Activated CD8-positive, alpha-beta memory T cell treated with anti-CD3 and anti-CD28 coated beads, Interleukin-2, amount 10 ng/mL, durations not matched to agents 7 days and 5 days (primary cell): ENCODE measurements around the gene MRPS11. TPM values are rescaled to one million over a fixed set of nuclear protein-coding genes. Genes with fewer than 3 reads are reported as not detected.
A peak's percentile ranks its signal among the peaks of the same experiment; 100 is the strongest.
"Not testable (repeated sequence)": the region's sequence is repeated elsewhere in the genome, so short reads cannot be mapped to it uniquely, and the experiment has no call there.

ENCODE experiments used
- ATAC-seq: fragments of 150-1000 bp; cut with Tn5 transposase; one replicate; pipeline ENCODE4 v1.10.0; 2021; ENCODE audit warnings: moderate library complexity
- CTCF ChIA-PET: fragments of 350-600 bp; sonication (Branson Sonifier 250); formaldehyde crosslinking; loops from one replicate; lab custom pipeline; 2021; ENCODE audit warnings: antibody characterized with exemption; lab: Charles Lee
- DNase-seq: peaks from one replicate; pipeline ENCODE4 v3.0.0-alpha.2; 2020
- H3K27ac Mint-ChIP-seq: one replicate; pipeline ENCODE4 v1.8.0; 2021; ENCODE audit warnings: mild to moderate bottlenecking, mixed read lengths
- H3K27me3 Mint-ChIP-seq: one replicate; pipeline ENCODE4 v1.8.0; 2021; ENCODE audit warnings: mixed read lengths
- H3K36me3 Mint-ChIP-seq: one replicate; pipeline ENCODE4 v1.8.0; 2021; ENCODE audit warnings: mild to moderate bottlenecking, mixed read lengths
- H3K4me1 Mint-ChIP-seq: one replicate; pipeline ENCODE4 v1.8.0; 2021; ENCODE audit warnings: mixed read lengths
- H3K4me3 Mint-ChIP-seq: one replicate; pipeline ENCODE4 v1.8.0; 2021; ENCODE audit warnings: mild to moderate bottlenecking, moderate library complexity, mixed read lengths
- H3K9me3 Mint-ChIP-seq: one replicate; pipeline ENCODE4 v1.8.0; 2022; ENCODE audit warnings: low read depth, mixed read lengths
- total RNA-seq, 2 experiments: library from RNA; stranded (reverse); gene quantifications; one replicate each; pipeline ENCODE4 v1.2.3, GENCODE V29; 2021

MRPS11 gene
- total RNA-seq, 2 experiments from 2014 or later: 59.7 to 67.7 TPM

- H3K4me1 Mint-ChIP-seq: peaks cover 34% of the 10 kb centered on the region
- CTCF ChIA-PET: interaction anchor here (0.6 to 1.7 kb wide), 3 partner anchors 24 to 257 kb away, joined by 3 to 4 read pairs (median 4); no protein-coding TSS in a partner anchor
- H3K4me3 Mint-ChIP-seq: peak overlapping the region; percentile 91
- peak; percentile 21 for DNase-seq
- H3K27ac Mint-ChIP-seq: peak overlapping the region; percentile 95
- H3K9me3 Mint-ChIP-seq, H3K27me3 Mint-ChIP-seq, ATAC-seq: not testable (repeated sequence)
- peaks cover 15% of the 10 kb centered on the region for H3K36me3 Mint-ChIP-seq
Observed at GRCh38 chr15:88468721-88469120, 1.2 kb downstream of the MRPS11 start.

GRCh38 chr15:88469321-88469720 is 1.8 kb downstream of the MRPS11 start:
- H3K4me3 Mint-ChIP-seq: no peak overlapping the region
- CTCF ChIA-PET: interaction anchor here (0.6 to 1.2 kb wide), 3 partner anchors 19 to 257 kb away, joined by 3 to 5 read pairs (median 4); no protein-coding TSS in a partner anchor

GRCh38 chr15:88470625-88471372 is 3.3 kb downstream of the MRPS11 start:
- peaks cover 7% of the 10 kb centered on the region for H3K36me3 Mint-ChIP-seq
- no peak overlapping the region for H3K4me3 Mint-ChIP-seq
- CTCF ChIA-PET: interaction anchor here (0.7 to 1.0 kb wide), 2 partner anchors 16 to 194 kb away, joined by 3 read pairs; no protein-coding TSS in a partner anchor

More at GRCh38 chr15:88469321-88469720, 1.8 kb downstream of the MRPS11 start:
- peaks cover 34% of the 10 kb centered on the region for H3K4me1 Mint-ChIP-seq
- no peak for DNase-seq
- H3K36me3 Mint-ChIP-seq: peaks cover 13% of the 10 kb centered on the region
- no peaks in the 10 kb centered on the region for H3K9me3 Mint-ChIP-seq
- no peak overlapping the region for H3K27ac Mint-ChIP-seq
- no peak for ATAC-seq
- H3K27me3 Mint-ChIP-seq: no peaks in the 10 kb centered on the region

GRCh38 chr15:88472225-88472624 is 4.7 kb downstream of the MRPS11 start:
- Mint-ChIP-seq H3K4me1 (peaks cover 13% of the 10 kb centered on the region), H3K9me3 (no peaks in the 10 kb centered on the region), H3K27me3 (no peaks in the 10 kb centered on the region), H3K27ac (no peak overlapping the region), H3K4me3 (no peak overlapping the region), H3K36me3 (peaks cover 15% of the 10 kb centered on the region)
- CTCF ChIA-PET: no interaction called here
- no peak for ATAC-seq
- no peak for DNase-seq

More at GRCh38 chr15:88470625-88471372, 3.3 kb downstream of the MRPS11 start:
- no peak for DNase-seq
- Mint-ChIP-seq H3K27me3 (no peaks in the 10 kb centered on the region), H3K4me1 (peaks cover 24% of the 10 kb centered on the region), H3K27ac (no peak overlapping the region), H3K9me3 (no peaks in the 10 kb centered on the region)
- no peak for ATAC-seq

- CTCF ChIA-PET, H3K27ac Mint-ChIP-seq, H3K4me1 Mint-ChIP-seq, H3K9me3 Mint-ChIP-seq, ATAC-seq, H3K4me3 Mint-ChIP-seq, H3K27me3 Mint-ChIP-seq, DNase-seq: not testable (repeated sequence)
- H3K36me3 Mint-ChIP-seq: peaks cover 21% of the 10 kb centered on the region
Observed at GRCh38 chr15:88473661-88474293, 6.3 kb downstream of the MRPS11 start.

GRCh38 chr15:88476635-88477060 is 9.1 kb downstream of the MRPS11 start:
- H3K4me1 Mint-ChIP-seq: peaks cover 5% of the 10 kb centered on the region
- no peak overlapping the region for H3K4me3 Mint-ChIP-seq
- H3K27me3 Mint-ChIP-seq: no peaks in the 10 kb centered on the region
- ATAC-seq: no peak
- CTCF ChIA-PET: interaction anchor here (0.7 kb wide), 1 partner anchor 145 kb away, joined by 3 read pairs; no protein-coding TSS in a partner anchor
- no peaks in the 10 kb centered on the region for H3K9me3 Mint-ChIP-seq
- DNase-seq: no peak
- H3K27ac Mint-ChIP-seq: no peak overlapping the region
- H3K36me3 Mint-ChIP-seq: peaks cover 21% of the 10 kb centered on the region

- Mint-ChIP-seq H3K27ac (no peak overlapping the region), H3K4me3 (no peak overlapping the region), H3K4me1 (peaks cover 1% of the 10 kb centered on the region), H3K9me3 (no peaks in the 10 kb centered on the region), H3K27me3 (no peaks in the 10 kb centered on the region), H3K36me3 (peaks cover 18% of the 10 kb centered on the region)
- ATAC-seq (no peak), DNase-seq (no peak)
- CTCF ChIA-PET: interaction anchor here (0.7 to 1.3 kb wide), 2 partner anchors 9 to 145 kb away, joined by 3 read pairs; partner anchors contain the start of gene MRPS11
Observed at GRCh38 chr15:88477126-88477525, 9.6 kb downstream of the MRPS11 start.

- CTCF ChIA-PET: interaction anchor here (1.3 kb wide), 1 partner anchor 10 kb away, joined by 3 read pairs; the partner anchor contains the start of gene MRPS11
- ATAC-seq (no peak), DNase-seq (no peak)
- H3K4me1 Mint-ChIP-seq: no peaks in the 10 kb centered on the region
- peaks cover 14% of the 10 kb centered on the region for H3K36me3 Mint-ChIP-seq
- no peak overlapping the region for H3K27ac Mint-ChIP-seq
- no peaks in the 10 kb centered on the region for H3K27me3 Mint-ChIP-seq
- no peaks in the 10 kb centered on the region for H3K9me3 Mint-ChIP-seq
- no peak overlapping the region for H3K4me3 Mint-ChIP-seq
Observed at GRCh38 chr15:88477904-88478303, 10.4 kb downstream of the MRPS11 start.

- H3K27ac Mint-ChIP-seq: no peak overlapping the region
- CTCF ChIA-PET: no interaction called here
Observed at GRCh38 chr15:88479169-88479568, 11.7 kb downstream of the MRPS11 start.

GRCh38 chr15:88480981-88481380 is 13.5 kb downstream of the MRPS11 start:
- DNase-seq (no peak), ATAC-seq (no peak)
- Mint-ChIP-seq H3K9me3 (no peaks in the 10 kb centered on the region), H3K27me3 (no peaks in the 10 kb centered on the region), H3K36me3 (peaks cover 13% of the 10 kb centered on the region), H3K4me1 (no peaks in the 10 kb centered on the region), H3K27ac (no peak overlapping the region), H3K4me3 (no peak overlapping the region)
- CTCF ChIA-PET: no interaction called here

More at GRCh38 chr15:88479169-88479568, 11.7 kb downstream of the MRPS11 start:
- ATAC-seq (no peak), DNase-seq (no peak)
- Mint-ChIP-seq H3K9me3 (no peaks in the 10 kb centered on the region), H3K4me3 (no peak overlapping the region), H3K27me3 (no peaks in the 10 kb centered on the region), H3K36me3 (peaks cover 14% of the 10 kb centered on the region), H3K4me1 (no peaks in the 10 kb centered on the region)

- ATAC-seq: no peak
- no peaks in the 10 kb centered on the region for H3K4me1 Mint-ChIP-seq
- no peak overlapping the region for H3K27ac Mint-ChIP-seq
- no peak overlapping the region for H3K4me3 Mint-ChIP-seq
- H3K36me3 Mint-ChIP-seq: peaks cover 7% of the 10 kb centered on the region
- no peaks in the 10 kb centered on the region for H3K9me3 Mint-ChIP-seq
- CTCF ChIA-PET: interaction anchor here (1.3 kb wide), 1 partner anchor 24 kb away, joined by 3 read pairs; no protein-coding TSS in a partner anchor
- DNase-seq: no peak
- no peaks in the 10 kb centered on the region for H3K27me3 Mint-ChIP-seq
Observed at GRCh38 chr15:88482263-88482662, 14.8 kb downstream of the MRPS11 start.

GRCh38 chr15:88484682-88485331 is 17.3 kb downstream of the MRPS11 start:
- no peak for ATAC-seq
- DNase-seq: no peak
- Mint-ChIP-seq H3K4me1 (no peaks in the 10 kb centered on the region), H3K4me3 (no peak overlapping the region), H3K9me3 (no peaks in the 10 kb centered on the region), H3K36me3 (no peaks in the 10 kb centered on the region), H3K27me3 (no peaks in the 10 kb centered on the region), H3K27ac (no peak overlapping the region)
- CTCF ChIA-PET: no interaction called here

- DNase-seq: no peak
- no peak for ATAC-seq
- peak overlapping the region; percentile 5 for H3K27ac Mint-ChIP-seq
- CTCF ChIA-PET: no interaction called here
- no peaks in the 10 kb centered on the region for H3K9me3 Mint-ChIP-seq
- no peak overlapping the region for H3K4me3 Mint-ChIP-seq
- H3K27me3 Mint-ChIP-seq: no peaks in the 10 kb centered on the region
- no peaks in the 10 kb centered on the region for H3K36me3 Mint-ChIP-seq
- no peaks in the 10 kb centered on the region for H3K4me1 Mint-ChIP-seq
Observed at GRCh38 chr15:88487178-88487795, 19.8 kb downstream of the MRPS11 start.
